CD4-positive, alpha-beta T cell treated with Interleukin-1 beta for 1 hour (primary cell): ENCODE data around the gene IL3.

Experiments
- DNase-seq, 2 donors: peaks; one replicate each; pipeline ENCODE4 v3.0.0-alpha.2; 2020 to 2022

IL3 gene

GRCh38 chr5:132026516-132027008 is 33.9 kb upstream of the IL3 start:
- DNase-seq: peak; percentile 59 to 66

DNA sequence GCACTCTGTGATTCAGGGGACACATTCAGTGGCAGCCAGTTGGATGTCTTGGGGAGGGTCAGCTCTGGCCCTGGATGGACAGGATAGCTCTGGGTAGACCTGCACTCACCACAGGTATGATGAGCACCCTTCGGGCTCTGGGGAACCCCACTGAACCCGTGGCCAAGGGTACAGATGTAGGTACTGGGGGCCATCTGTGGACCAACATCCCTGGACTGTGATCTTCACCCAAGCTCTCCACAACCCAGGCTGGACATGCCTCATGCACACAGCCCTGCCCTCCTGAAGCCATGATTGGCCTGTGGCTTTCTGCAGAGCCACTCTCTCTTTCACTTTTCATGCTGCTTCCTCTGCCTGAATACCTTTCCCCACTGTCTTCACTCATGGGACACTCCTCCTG is 33.4 kb upstream of the IL3 start:
- DNase-seq: no peak

GRCh38 chr5:132029609-132030330 is 30.7 kb upstream of the IL3 start:
- no peak for DNase-seq

DNA sequence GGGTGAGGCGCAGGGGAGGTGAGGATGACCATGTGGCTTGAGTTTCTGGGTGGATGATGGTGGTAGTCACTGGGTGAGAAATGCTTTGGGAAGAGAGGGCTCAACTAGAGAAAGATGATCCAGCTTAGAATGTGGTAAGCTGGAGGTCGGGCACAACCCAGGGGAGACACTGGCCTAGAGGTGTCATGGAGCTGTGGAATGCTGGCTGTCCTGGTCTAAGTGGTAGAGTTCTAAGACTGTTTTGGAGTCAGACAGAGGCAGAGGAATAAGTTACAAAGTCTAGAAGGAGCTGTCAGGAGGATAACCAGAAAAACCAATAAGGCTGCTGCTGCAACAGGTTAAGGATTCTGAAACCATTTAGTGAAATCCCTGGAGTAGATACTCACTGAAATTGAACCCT is 29.8 kb upstream of the IL3 start:
- no peak for DNase-seq

DNA sequence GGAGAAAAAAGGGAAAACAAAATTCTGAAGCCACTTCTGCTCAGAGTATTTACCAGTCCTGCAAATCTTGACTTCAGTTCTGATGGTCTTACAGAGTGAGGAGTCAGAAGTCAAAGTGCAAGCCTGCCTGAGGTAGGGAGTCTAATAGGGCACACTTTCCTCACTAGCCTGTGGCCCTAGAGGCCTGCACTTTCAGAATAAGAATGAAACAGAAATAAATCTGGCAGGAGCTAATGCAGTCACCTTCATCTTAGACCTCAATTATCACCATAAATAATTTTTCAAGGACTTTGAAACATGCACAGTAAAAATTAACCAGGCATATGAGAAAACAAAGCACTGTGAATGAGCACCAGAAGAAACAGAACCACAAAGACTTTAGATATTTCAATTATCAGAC is 28.3 kb upstream of the IL3 start:
- DNase-seq: no peak

- no peak for DNase-seq
Observed at GRCh38 chr5:132033122-132033521, 27.3 kb upstream of the IL3 start.

DNA sequence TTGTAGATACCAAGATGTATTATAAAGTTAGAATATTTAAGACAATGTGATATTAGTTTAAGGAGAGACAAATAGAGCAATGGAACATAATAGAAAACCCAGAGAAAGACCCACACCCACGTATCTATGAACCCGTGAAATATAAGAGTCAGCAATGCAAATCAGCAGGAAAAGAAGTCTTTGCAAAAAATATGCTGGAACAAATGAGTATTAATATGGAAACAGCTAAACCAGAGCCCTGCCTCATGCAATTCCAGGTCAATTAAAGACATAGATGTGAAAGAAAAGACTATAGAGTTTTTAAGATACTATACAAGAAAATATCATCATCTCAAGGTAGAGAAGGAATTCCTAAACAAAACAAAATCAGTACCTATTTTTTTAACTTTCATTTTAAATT is 23.1 kb upstream of the IL3 start:
- DNase-seq: no peak

- peak in 1 of 2 donors; percentile 6 for DNase-seq
Observed at GRCh38 chr5:132044207-132044606, 16.2 kb upstream of the IL3 start.

DNA sequence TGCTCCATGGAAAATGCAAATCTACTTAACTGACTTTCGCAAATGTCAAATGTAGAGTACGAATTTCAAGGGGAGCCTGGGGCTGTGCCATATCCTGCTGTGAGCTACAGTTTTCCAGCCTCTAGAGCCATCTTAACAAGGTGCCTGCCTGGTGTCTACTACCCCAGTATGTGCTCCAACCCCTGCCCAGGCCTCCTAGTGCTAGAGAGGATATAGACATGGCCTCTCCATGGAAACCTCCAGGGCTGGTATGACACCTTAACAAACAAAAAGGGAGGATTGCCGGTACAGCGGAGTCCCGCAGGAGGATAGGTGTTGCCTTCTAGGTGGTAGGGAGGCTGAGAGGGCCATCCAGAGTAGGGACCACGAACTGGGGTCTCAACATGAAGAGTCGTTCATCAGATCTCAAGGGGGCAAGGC is 13.6 kb upstream of the IL3 start:
- DNase-seq: no peak

DNA sequence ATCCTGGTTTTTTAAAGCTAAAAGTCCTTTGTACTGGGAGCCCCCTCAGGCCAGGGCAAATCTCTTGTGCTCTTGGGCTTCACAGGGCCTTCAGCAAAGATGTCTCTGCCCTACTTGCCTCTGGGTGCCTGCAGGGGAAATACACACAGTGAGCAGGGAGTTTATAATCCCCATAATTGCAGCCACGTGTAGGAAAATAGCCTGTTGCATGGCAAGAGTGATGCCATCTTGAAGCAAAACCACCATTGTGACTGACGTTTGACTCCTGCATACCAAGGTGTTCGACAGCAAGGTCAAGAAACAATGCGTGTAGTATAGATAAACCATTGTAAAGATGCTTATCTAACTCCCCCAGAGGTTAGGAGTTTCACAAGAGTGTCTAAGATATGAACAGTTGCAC is 11.4 kb upstream of the IL3 start:
- DNase-seq: no peak

GRCh38 chr5:132049559-132049958 is 10.9 kb upstream of the IL3 start:
- no peak for DNase-seq

DNA sequence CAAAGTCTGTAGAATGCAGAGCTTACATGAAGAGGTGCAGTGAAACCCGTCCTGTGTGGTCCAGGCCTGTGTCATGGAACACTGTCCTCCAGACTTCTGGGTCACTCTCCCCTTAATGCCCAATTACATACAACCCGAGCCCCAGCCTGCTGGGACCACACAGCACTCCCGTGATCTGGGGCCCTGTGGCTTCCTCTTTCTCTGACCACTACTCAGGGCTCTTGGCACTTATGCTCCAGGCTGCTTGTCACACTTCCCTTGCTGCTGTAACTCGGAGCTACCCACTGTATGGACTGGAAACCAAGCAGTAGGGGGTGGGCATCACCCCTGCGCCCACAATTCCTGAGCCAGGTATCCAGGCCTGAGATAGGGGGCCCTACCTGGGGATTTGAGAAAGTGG is 10.3 kb upstream of the IL3 start:
- no peak for DNase-seq

DNA sequence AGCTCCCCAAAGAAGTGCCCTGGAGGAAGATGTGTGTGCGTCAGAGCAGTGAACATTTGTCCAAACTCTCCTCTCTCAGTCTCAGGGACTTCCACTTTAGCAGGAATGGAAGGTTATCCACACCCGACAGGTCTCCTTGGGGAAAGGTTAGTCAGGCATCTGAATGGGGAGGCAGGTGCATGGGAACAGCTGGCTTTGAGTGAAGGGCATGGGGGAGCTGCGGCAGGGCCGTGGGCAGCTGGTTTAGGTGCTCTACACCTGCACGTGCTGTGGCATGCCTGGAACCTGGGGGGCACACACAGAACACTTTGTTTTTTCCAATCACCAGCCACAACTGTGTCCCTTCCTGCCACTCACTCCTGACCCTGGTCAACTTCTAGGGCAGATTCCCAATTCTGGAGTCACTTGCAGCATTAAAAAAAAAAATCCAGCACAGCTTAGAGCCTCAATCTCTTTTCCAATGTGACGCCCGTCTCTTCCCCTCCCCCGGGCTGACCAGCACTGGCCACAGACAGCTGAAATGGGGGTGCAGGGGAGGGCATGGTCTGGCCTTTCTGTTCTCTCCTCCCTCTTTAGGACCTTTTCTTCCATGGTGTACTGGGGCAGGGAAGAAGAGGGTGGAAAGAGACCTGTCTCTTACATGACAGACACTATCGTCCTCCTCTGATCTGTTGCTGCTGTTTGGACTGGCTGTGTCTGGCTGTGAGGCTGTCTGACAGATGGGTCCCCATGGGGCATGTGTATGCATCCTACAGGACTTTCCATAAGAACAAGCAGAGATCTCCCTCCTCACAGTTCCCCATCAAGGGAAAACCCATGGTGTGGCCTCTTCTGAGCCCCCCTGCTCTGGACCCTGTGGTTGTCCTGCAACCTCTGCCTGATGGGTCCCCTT is 9.5 kb upstream of the IL3 start:
- no peak for DNase-seq

GRCh38 chr5:132052520-132052919 is 7.9 kb upstream of the IL3 start:
- no peak for DNase-seq

- no peak for DNase-seq
Observed at GRCh38 chr5:132053483-132053882, 7.0 kb upstream of the IL3 start.

DNA sequence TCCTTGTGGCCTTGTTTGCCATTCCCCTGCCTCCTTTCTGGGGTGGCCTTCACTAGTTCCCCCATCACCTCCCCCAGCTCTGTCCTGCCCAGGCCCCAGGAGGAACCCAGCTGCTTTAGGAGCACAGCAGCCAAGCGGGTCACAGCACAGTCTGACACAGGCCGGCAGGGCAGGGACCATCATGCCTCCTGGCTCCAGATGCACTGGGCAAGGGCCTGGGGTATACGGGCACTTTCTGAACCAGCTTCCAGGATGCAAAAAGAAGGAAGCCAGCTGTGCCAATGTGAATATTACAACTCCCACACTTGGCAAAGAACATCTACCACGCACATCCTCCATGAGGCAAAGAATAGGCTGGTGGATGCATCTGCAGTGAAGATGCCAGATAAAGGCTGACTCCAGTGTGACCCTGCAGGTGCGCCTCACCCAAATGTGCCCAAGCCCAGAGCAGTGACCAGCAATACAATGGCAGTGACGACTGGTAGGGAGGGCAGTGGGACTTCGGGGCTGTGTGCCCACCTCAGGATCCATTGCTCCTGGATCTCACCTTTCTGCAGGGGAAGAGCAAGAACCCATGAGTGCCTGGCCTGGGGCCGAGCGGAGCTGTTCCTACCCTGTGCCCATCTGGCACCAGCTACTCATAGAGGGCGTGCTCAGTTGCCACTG is 6.3 kb upstream of the IL3 start:
- no peak for DNase-seq

- DNase-seq: no peak
Observed at GRCh38 chr5:132054697-132055440, 5.6 kb upstream of the IL3 start.

- no peak for DNase-seq
Observed at GRCh38 chr5:132055441-132055807, 5.0 kb upstream of the IL3 start.

- peak; percentile 55 to 67 for DNase-seq
Observed at GRCh38 chr5:132055808-132056609, 4.4 kb upstream of the IL3 start.

DNA sequence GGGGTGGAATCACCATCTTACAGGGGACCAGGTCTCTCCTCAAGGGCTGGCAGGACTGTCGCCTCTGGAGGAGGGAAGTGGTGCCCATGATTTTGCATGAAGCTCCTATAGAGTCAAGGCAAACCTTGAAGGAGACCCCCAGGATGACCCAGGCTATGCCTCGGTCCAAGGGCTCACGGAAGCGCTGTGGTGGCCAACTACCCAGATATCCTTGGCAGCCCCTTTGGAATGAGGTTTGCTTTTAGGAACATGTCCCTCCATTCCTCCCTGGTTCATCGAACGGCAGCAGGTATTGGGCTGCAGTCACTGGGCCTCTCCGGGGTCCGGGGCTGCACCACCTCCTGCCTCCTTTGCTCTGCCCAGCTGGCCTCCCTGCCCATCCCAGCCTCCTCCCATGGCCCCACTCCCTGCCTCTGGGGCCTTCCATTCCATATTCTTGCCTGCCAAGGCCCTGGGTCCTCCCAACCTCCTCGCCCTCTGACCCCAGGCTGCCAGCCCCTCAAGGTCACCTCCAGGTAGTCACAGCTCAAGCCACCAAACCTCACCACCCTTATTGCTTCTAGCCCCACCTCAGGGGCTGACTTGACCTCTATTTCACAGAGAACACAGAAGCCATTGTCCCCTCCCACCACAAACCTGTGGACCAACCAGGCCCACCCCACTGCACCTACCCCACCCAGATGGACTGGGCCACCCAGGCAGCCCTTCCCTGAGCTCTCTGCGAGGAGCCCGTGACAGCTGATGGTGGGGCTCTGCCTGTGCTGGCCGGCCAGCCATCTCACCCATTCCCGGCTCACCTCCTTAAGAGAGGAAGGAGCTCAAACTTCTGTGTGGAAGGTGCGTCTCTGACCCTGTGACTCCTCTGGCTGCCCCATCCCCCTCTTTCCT is 3.6 kb upstream of the IL3 start:
- DNase-seq: no peak
